Activated T-cell treated with anti-CD3 and anti-CD28 coated beads, Interleukin-2, amount 50 U/mL, for 72 hours (primary cell): Measurements from ENCODE around the gene PPFIBP1. TPM values are rescaled to one million over a fixed set of nuclear protein-coding genes. Genes with fewer than 3 reads are reported as not detected.

Experiments used
- ATAC-seq, 2 donors: fragments of 150-1000 bp; cut with Tn5 transposase; replicated peaks in 1 of 2; 2 replicates each; pipeline ENCODE4 v1.10.0; 2021; ENCODE audit warnings: moderate library complexity in 2 of 2, mild to moderate bottlenecking in 1 of 2
- DNase-seq, 2 donors: peaks; one replicate each; pipeline ENCODE4 v3.0.0; 2021 to 2022; ENCODE audit warnings: mixed read lengths in 1 of 2
- H3K27ac Mint-ChIP-seq: one replicate; pipeline ENCODE4 v1.8.0; 2022; ENCODE audit warnings: mild to moderate bottlenecking, moderate library complexity, mixed read lengths
- H3K27me3 Mint-ChIP-seq: one replicate; pipeline ENCODE4 v1.8.0; 2022; ENCODE audit warnings: low read depth, mixed read lengths
- H3K36me3 Mint-ChIP-seq, 2 donors: one replicate each; pipeline ENCODE4 v1.8.0; 2022; ENCODE audit warnings: mixed read lengths in 2 of 2, mild to moderate bottlenecking in 1 of 2; ENCODE audit not compliant: insufficient read depth in 2 of 2
- H3K4me1 Mint-ChIP-seq: one replicate; pipeline ENCODE4 v1.8.0; 2022; ENCODE audit warnings: low read depth, mixed read lengths
- H3K4me3 Mint-ChIP-seq, 2 donors: one replicate each; pipeline ENCODE4 v1.8.0; 2022; ENCODE audit warnings: mild to moderate bottlenecking in 2 of 2, mixed read lengths in 2 of 2, moderate library complexity in 2 of 2
- H3K9me3 Mint-ChIP-seq, 2 donors: one replicate each; pipeline ENCODE4 v1.8.0; 2022; ENCODE audit warnings: mixed read lengths in 2 of 2
- total RNA-seq, 2 donors: library from RNA; stranded (reverse); gene quantifications; one replicate each; pipeline ENCODE4 v1.2.3, GENCODE V29; 2022

The PPFIBP1 gene
- total RNA-seq, 2 donors from 2014 or later, result 7.5 to 8.1 TPM

DNA sequence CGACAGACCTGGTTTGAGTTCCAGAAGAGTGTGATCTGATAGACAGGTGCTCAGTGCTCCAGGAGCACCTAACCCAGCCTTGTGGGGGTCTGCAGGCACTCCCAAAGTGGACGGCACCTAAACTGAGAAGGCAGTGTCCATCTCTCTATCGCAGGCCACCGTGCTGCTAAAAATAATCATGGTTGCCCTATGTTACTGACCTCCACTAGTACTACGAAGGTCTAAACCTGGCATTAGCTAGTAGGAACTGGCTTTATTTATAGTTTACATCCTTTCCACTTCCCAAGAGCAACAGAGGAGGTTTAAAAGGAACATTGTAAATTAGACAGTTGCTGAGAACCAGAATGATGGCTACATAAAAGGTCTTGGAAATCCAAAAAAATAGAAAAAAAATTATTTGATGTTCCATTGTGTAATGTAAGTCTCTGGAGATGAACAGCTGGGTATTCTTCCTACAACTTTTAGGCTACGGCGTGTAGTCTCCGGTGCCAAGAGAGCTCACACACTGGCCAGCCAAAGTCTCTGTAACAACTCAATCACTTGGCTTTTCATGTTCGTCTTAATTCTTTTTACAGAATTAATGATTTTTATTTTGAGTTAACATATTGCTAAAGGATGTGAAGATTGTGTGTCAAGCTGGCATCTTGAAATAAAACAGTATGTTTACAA is 27.3 kb downstream of the PPFIBP1 start:
- no peak for ATAC-seq
- H3K36me3 Mint-ChIP-seq, result no peaks in the 10 kb centered on the region
- H3K27ac Mint-ChIP-seq, result no peak overlapping the region
- H3K4me1 Mint-ChIP-seq, result peaks cover 31% of the 10 kb centered on the region
- no peak overlapping the region for H3K4me3 Mint-ChIP-seq
- H3K27me3 Mint-ChIP-seq, result peaks cover 48% of the 10 kb centered on the region
- no peak for DNase-seq
- H3K9me3 Mint-ChIP-seq, result no peaks in the 10 kb centered on the region

DNA sequence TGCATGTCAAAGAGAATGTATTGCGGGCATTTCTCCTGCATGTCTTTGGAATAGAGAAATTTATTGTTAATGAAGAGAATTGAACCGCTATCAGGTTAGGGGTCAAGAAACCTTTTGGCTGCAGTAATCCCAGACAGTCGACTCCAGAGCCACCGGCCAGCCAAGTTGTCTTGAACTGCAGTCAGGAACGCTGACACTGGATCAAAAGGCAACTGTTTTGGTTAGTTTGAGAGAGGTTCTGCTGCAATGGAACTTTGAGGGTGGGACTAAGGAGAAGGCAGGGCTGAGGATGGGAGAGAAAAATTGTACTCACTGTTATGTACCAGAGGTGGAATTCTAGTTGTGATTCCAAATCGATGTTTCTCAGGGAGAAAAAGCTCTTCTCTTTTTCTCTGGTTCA is 28.2 kb downstream of the PPFIBP1 start:
- ATAC-seq (no peak), DNase-seq (no peak)
- Mint-ChIP-seq H3K4me3 (no peak overlapping the region), H3K36me3 (no peaks in the 10 kb centered on the region), H3K9me3 (no peaks in the 10 kb centered on the region), H3K27ac (no peak overlapping the region), H3K4me1 (peaks cover 35% of the 10 kb centered on the region), H3K27me3 (peaks cover 45% of the 10 kb centered on the region)

DNA sequence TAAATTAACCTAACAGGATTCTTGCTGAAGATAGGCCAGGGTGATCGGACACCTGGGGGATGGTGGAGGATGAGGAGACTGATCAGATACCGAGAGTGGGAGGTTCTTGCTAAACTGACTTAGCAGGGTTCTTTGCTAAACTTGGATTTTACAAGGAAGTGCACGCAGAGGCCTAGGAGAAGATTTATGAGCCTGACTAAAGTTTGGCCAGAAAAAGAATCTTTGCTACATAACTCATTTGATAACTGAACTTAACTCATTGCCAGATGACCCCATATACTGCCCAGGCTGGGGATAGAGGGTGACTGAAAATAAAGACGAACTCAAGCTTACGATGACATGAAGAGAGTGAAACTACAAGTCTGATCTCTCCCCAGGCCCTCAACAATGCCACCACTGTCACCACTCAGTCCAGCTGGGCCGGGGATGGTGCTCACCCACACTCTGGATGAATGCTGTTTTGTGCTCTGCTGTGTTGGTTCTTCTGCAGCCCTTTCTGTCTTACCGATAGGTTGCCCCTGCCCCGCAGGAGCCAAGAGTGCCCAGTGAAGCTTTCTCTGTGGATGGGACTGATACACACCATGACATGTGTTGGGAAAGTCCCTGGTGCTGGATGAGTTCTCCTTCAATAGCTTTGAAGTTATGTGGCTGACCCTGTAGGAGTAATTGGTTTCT is 29.0 kb downstream of the PPFIBP1 start:
- no peaks in the 10 kb centered on the region for H3K9me3 Mint-ChIP-seq
- H3K4me1 Mint-ChIP-seq, result peaks cover 35% of the 10 kb centered on the region
- DNase-seq, result no peak
- peaks cover 39% of the 10 kb centered on the region for H3K27me3 Mint-ChIP-seq
- no peak overlapping the region for H3K27ac Mint-ChIP-seq
- no peaks in the 10 kb centered on the region for H3K36me3 Mint-ChIP-seq
- no peak for ATAC-seq
- H3K4me3 Mint-ChIP-seq, result no peak overlapping the region

DNA sequence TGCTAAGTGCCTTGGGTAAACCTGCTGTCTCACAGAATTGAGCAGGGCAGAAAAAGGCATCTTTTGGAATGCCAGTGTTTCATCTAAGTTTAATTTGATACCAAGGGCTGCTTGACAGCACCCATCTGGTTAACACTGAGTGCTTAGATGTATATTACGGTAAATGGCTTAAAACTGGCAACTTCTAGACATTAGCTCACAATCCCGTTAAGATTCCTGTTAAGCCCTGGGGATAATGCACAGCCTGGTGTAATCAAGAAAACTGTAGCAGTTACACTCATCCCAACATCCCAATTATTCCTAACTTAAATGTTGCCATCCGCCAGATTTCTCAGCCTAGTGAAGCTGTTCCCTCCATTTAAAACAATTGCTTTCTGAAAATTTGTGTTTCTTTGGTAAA is 29.9 kb downstream of the PPFIBP1 start:
- DNase-seq (no peak), ATAC-seq (no peak)
- Mint-ChIP-seq H3K9me3 (no peaks in the 10 kb centered on the region), H3K27me3 (peaks cover 30% of the 10 kb centered on the region), H3K4me1 (peaks cover 34% of the 10 kb centered on the region), H3K4me3 (no peak overlapping the region), H3K27ac (no peak overlapping the region), H3K36me3 (no peaks in the 10 kb centered on the region)

DNA sequence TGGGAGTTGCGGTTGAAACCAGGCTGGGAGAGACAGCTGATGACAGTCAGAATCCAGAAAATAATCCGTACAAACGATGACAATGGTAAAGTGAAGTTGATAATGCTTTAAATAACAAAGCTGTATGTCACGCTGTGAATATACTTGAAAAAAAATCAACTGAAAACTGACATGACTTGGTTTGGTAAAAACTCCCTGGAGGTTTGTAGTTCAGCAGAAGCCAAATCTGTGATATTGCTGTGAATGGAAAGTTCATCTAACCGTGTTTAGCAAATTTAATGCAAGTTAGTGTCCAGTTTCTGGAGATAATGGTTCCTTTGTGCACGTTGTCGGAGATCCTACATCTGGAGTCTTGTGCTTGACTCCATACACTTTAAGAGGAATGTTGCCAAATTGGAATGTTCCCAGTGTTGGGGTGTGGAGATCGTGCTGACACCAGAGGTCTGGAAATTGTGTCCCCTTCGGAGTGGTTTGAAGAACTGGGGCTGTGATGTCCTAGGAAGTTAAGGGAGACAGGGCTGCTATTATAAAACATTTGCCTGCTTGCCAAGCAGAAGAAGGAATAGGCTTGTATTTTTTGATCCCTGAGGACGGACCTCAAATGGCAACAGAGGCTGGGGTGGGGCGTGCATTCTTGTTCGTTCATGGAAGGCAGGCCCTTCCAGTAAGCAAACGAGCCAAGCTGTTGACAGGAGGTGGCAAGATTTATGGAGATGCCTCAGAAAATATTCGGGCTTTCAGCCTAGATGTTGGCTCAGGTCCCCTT is 30.6 kb downstream of the PPFIBP1 start:
- Mint-ChIP-seq H3K27ac (no peak overlapping the region), H3K27me3 (peaks cover 23% of the 10 kb centered on the region), H3K4me3 (no peak overlapping the region), H3K36me3 (no peaks in the 10 kb centered on the region), H3K4me1 (peaks cover 27% of the 10 kb centered on the region), H3K9me3 (no peaks in the 10 kb centered on the region)
- DNase-seq (no peak), ATAC-seq (no peak)

DNA sequence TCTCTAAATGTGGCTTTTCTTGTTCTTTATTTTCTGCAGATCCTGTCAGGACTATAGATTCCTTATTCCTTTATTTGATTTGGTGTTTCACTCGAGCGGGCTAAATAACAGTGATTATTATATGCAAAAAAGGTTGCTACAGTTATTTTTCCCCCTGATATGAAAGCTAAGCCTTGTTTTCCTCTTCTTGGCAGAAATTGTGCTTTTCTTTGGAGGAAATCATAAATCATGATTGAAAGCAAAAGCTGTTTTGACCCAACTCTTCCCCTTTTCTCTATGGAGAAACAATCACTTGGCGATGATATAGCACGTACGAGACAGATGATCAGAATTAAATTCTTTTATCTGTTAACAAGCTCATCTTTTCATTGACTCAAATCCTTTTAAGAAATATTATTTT is 31.4 kb downstream of the PPFIBP1 start:
- peaks cover 25% of the 10 kb centered on the region for H3K4me1 Mint-ChIP-seq
- ATAC-seq (no peak), DNase-seq (no peak)
- no peaks in the 10 kb centered on the region for H3K9me3 Mint-ChIP-seq
- H3K27ac Mint-ChIP-seq, result no peak overlapping the region
- H3K27me3 Mint-ChIP-seq, result peaks cover 27% of the 10 kb centered on the region
- H3K36me3 Mint-ChIP-seq, result no peaks in the 10 kb centered on the region
- no peak overlapping the region for H3K4me3 Mint-ChIP-seq

DNA sequence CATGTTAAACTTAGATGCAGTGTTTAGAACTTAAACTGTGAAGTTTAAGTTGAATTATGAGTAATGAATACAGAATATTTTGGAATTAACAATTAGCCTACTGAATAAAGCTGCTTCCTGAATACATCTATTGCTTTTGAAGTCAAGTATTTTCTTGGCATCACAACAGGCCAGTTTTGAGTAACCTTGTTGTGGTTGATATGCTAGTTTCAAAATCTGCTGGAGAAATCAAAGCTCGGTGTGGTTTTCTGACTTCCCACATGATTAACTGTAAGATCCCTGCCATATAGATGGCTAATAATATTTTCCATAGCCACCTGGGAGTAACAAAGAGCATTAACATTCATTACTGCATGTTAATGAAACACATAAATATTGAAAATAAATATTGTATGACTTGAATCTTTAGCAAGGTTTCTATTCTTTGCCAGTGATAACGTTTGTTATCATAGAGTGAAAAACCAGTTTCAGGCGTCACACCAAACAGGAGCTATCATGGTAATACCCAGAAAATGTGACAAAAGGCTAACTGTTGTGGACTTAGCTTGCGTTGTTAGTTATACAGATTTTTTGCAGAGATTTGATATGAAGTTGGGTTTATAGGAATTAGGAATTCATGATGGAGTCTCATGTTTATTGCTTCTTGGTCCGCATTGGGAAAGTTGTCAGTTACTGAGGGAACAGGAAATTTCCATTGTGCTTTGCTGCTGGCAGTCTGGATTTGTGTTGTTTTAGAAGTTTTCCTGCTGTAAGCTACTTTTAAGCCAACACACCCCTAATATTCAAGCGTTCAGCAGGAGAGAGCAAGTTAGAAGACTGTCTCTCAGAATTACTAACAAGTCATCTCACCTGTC is 32.1 kb downstream of the PPFIBP1 start:
- no peaks in the 10 kb centered on the region for H3K36me3 Mint-ChIP-seq
- peaks cover 32% of the 10 kb centered on the region for H3K27me3 Mint-ChIP-seq
- peak; percentile 43 to 46 for ATAC-seq
- no peak overlapping the region for H3K27ac Mint-ChIP-seq
- H3K4me3 Mint-ChIP-seq, result no peak overlapping the region
- no peaks in the 10 kb centered on the region for H3K9me3 Mint-ChIP-seq
- no peak for DNase-seq
- peaks cover 25% of the 10 kb centered on the region for H3K4me1 Mint-ChIP-seq

DNA sequence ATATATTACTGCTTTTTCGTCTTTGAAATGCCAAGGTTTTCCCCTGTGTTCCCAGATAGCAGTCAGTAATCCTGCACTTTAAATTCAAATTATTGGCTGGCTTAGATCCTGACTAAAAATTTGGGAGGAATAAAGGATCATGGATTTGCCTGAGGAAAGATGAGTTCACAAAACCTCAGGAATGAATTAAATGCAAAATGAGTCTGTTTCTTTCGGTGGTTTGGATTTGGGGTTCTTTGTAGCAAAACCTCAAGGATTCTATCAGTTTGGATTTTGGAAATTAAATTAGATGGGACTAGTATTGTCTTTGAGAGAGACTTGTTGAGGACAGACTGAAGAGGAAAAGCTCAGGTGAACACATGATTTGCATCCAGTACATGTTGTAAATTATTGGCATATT is 36.1 kb downstream of the PPFIBP1 start:
- H3K27ac Mint-ChIP-seq, result no peak overlapping the region
- H3K27me3 Mint-ChIP-seq, result peaks cover 18% of the 10 kb centered on the region
- H3K36me3 Mint-ChIP-seq, result no peaks in the 10 kb centered on the region
- H3K9me3 Mint-ChIP-seq, result no peaks in the 10 kb centered on the region
- peaks cover 17% of the 10 kb centered on the region for H3K4me1 Mint-ChIP-seq
- H3K4me3 Mint-ChIP-seq, result no peak overlapping the region
- no peak for DNase-seq
- ATAC-seq, result no peak

DNA sequence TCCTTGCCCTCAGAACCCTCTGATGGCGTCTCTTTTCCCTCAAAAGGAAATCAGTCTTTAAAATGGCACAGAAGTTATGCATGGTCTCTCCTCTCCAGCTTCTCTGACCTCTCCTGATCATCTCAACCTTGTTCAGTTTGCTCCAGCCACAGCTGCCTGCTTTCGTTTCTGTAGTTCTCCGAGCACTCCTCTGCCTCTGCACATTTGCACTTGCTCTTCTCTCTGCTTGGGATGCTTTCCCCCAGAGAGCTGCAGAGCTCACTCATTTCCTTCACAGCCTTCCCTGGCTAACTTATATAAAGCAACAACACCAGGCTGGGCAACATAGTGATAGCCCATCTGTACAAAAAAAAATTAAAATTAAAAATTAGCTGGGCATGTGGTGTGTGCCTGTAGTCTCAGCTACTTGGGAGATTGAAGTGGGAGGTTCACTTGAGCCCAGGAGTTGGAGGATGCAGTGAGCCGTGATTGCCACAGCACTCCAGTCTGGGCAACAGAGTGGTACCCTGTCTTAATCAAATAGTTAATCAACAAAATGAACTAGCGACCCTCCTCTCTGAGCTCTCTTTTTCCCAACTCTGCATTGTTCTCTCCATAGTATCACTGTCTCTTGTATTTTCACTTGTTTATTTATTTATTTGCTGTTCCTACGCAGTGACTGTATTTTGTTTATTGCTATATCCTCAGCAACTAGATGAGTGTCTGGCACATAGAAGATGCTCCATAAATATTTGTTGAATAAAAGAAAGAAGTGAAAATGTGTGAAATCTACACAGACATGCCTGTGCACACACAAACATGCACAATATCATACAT is 37.7 kb downstream of the PPFIBP1 start:
- ATAC-seq (no peak), DNase-seq (no peak)
- Mint-ChIP-seq H3K27ac (no peak overlapping the region), H3K27me3 (peaks cover 18% of the 10 kb centered on the region), H3K9me3 (no peaks in the 10 kb centered on the region), H3K4me1 (peaks cover 5% of the 10 kb centered on the region), H3K36me3 (no peaks in the 10 kb centered on the region), H3K4me3 (no peak overlapping the region)

DNA sequence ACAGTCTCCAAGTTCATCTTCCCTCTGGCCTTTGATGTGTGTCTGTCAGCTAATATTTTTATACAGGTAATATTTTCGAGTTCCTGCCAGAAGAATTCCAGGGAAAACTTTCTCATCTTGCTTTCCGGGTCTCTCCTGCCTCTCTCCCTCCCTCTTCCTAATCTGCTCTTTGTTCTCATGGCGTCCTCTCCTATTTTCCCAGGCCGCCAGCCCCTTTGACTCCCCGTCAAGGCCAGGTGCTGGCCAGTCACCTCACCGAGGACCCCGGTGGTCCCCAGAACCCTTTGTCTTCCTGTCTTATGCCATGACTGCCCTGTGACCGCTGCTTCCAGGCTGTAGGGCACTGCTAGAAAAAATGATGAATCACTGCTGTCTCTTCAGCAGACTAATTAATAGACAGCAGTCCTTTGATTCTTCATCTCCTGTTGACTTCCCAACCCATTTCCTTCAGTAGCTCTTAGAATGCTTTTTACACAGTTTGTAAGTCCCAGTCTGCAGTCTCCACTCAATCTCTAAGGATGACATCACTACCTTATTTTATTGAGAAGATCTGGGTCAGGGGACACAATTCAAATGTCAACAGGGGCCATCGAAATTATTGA is 40.7 kb downstream of the PPFIBP1 start:
- DNase-seq (no peak), ATAC-seq (no peak)
- Mint-ChIP-seq H3K4me1 (peaks cover 11% of the 10 kb centered on the region), H3K4me3 (no peak overlapping the region), H3K9me3 (no peaks in the 10 kb centered on the region), H3K27ac (no peak overlapping the region), H3K36me3 (no peaks in the 10 kb centered on the region), H3K27me3 (peaks cover 18% of the 10 kb centered on the region)

DNA sequence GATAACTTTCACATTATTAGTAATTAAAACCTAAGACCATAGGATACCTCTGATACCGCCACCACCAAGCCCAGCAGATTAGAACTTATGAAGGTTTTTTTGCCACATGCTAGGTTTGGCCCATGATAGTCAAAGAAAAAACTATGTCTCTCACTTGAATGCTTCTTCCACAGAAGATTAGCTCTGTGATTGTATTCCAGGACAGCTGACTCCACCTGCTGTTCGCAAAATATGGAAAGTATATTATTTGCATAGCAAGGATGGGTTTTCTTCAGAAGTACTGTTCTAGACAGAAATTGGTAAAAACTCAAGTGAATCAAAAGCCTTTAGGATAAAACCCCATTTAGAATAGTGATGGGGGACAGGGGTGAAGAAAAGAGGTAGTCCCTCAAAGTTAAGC is 42.2 kb downstream of the PPFIBP1 start:
- ATAC-seq (no peak), DNase-seq (no peak)
- no peak overlapping the region for H3K4me3 Mint-ChIP-seq
- H3K36me3 Mint-ChIP-seq, result no peaks in the 10 kb centered on the region
- peaks cover 8% of the 10 kb centered on the region for H3K27me3 Mint-ChIP-seq
- H3K9me3 Mint-ChIP-seq, result no peaks in the 10 kb centered on the region
- peaks cover 11% of the 10 kb centered on the region for H3K4me1 Mint-ChIP-seq
- no peak overlapping the region for H3K27ac Mint-ChIP-seq

DNA sequence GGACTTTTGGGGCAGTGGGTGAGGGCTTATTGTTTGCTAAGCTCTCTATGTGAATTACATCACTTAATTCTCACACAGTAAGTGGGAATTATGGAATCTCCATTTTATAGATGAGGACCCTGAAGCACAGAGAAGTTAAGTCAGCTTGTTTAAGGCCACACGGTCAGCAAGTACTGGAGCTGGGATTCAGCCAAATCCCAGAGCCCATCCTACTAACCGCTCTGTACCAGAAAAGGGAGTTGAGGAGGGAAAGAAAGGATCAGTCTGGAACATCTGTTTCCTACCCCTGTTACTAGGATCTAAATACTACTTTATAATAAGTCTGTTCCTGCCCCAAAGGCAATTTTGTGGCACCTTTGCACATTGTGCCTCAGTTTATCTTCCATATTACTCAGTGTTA is 42.6 kb downstream of the PPFIBP1 start:
- H3K9me3 Mint-ChIP-seq, result no peaks in the 10 kb centered on the region
- no peak for DNase-seq
- H3K4me1 Mint-ChIP-seq, result peaks cover 7% of the 10 kb centered on the region
- peaks cover 4% of the 10 kb centered on the region for H3K27me3 Mint-ChIP-seq
- H3K36me3 Mint-ChIP-seq, result no peaks in the 10 kb centered on the region
- H3K4me3 Mint-ChIP-seq, result no peak overlapping the region
- no peak for ATAC-seq
- H3K27ac Mint-ChIP-seq, result no peak overlapping the region
